Kidney (tissue), 14 donors: Measurements from ENCODE around the gene TMEM200C. TPM values are rescaled to one million over a fixed set of nuclear protein-coding genes. Genes with fewer than 3 reads are reported as not detected.
A peak's percentile ranks its signal among the peaks of the same experiment; 100 is the strongest.

Source experiments
- DNase-seq, 5 donors: peaks; one replicate each; pipeline ENCODE4 v3.0.0-alpha.2; 2013 to 2020
- FAIRE-seq: peaks from 2 replicates; lab custom pipeline; 2012; peaks lifted over from hg19 to GRCh38; lab: Jason Lieb, UNC
- H3K27ac ChIP-seq, 2 donors: one replicate each; pipeline ENCODE4 v1.7.0; 2013; ENCODE audit warnings: low read depth in 2 of 2, low read length in 2 of 2, inconsistent platforms in 1 of 2
- H3K27me3 ChIP-seq: one replicate; pipeline ENCODE4 v1.7.1; 2013; ENCODE audit warnings: low read length, inconsistent platforms; ENCODE audit not compliant: control insufficient read depth, insufficient read depth
- H3K36me3 ChIP-seq, 3 donors: one replicate each; pipeline versions ENCODE4 v1.7.0 to v1.7.1; 2013; ENCODE audit warnings: low read length in 3 of 3, control low read depth in 1 of 3, inconsistent platforms in 1 of 3; ENCODE audit not compliant: insufficient read depth in 3 of 3, control insufficient read depth in 2 of 3
- H3K4me1 ChIP-seq, 3 donors: one replicate each; pipeline versions ENCODE4 v1.7.0 to v1.7.1; 2013; ENCODE audit warnings: low read length in 3 of 3, inconsistent platforms in 1 of 3, low read depth in 1 of 3; ENCODE audit not compliant: control insufficient read depth in 2 of 3, insufficient read depth in 2 of 3
- H3K4me3 ChIP-seq, 3 donors: one replicate each; pipeline versions ENCODE4 v1.7.0 to v1.8.1; 2013; ENCODE audit warnings: low read length in 3 of 3, control low read depth in 1 of 3, inconsistent platforms in 1 of 3
- H3K9ac ChIP-seq, 3 donors: one replicate each; pipeline versions ENCODE4 v1.7.0 to v1.7.1; 2013; ENCODE audit warnings: low read length in 3 of 3, control low read depth in 1 of 3, inconsistent platforms in 1 of 3
- H3K9me3 ChIP-seq, 3 donors: one replicate each; pipeline versions ENCODE4 v1.7.0 to v1.7.1; 2013; ENCODE audit warnings: low read length in 3 of 3, control low read depth in 1 of 3, inconsistent platforms in 1 of 3; ENCODE audit not compliant: control insufficient read depth in 2 of 3, insufficient read depth in 1 of 3
- CTCF ChIP-seq: IDR thresholded peaks from 3 replicates; pipeline ENCODE4 v1.5.1; 2012; ENCODE audit warnings: mild to moderate bottlenecking, moderate library complexity, borderline replicate concordance; ENCODE audit not compliant: insufficient read depth; ENCODE audit errors: extremely low read depth
- intact Hi-C: fragments of 100-400 bp; cut with DNase I; formaldehyde crosslinking; loops from one replicate; pipeline ENCODE4 v1.11.1; 2022
- polyA plus RNA-seq: library from polyadenylated mRNA; stranded (reverse); fragments of 350-450 nt; fragmentation: Illumina TruSeq; extraction: RNeasy Lipid Tissue Mini Kit (QIAGEN cat#74804); gene quantifications from one replicate; pipeline ENCODE4 v1.2.3, GENCODE V29; 2014; ENCODE audit warnings: low read depth, low replicate concordance; ENCODE audit not compliant: insufficient read depth
- total RNA-seq: library from RNA; stranded (reverse); fragmentation: NEBNext Ultra II Directional; extraction: Animal tissue kit (Norgen Biotek cat#: 25700); gene quantifications from one replicate; pipeline ENCODE4 v1.2.1, GENCODE V29; 2021
- donor health status: control.
- donor health status: control.
- donor health status: control.
- donor health status: control.
- donor health status: control.
- donor health status: DM: yes; HTN: yes; CAD: no.
- donor health status: Normal renal cell carcinoma (clear cell type).

TMEM200C gene
- total and polyA plus RNA-seq, 2 donors from 2014 or later: 0.31 to 2.1 TPM

GRCh38 chr18:5914951-5915350, 19.6 kb upstream of the TMEM200C start:
- Histone ChIP-seq H3K27ac (no peak overlapping the region), H3K4me3 (no peak overlapping the region), H3K9me3 (no peaks in the 10 kb centered on the region), H3K4me1 (no peaks in the 10 kb centered on the region), H3K9ac (no peak overlapping the region), H3K36me3 (no peaks in the 10 kb centered on the region), H3K27me3 (no peaks in the 10 kb centered on the region)
- FAIRE-seq: no peak
- TF ChIP-seq CTCF: no peak
- intact Hi-C loops: no loop called here
- DNase-seq: peak in 1 of 5 donors; percentile 4

- Histone ChIP-seq H3K9me3 (no peaks in the 10 kb centered on the region), H3K4me3 (no peak overlapping the region), H3K27ac (no peak overlapping the region), H3K27me3 (no peaks in the 10 kb centered on the region), H3K4me1 (no peaks in the 10 kb centered on the region), H3K36me3 (no peaks in the 10 kb centered on the region), H3K9ac (no peak overlapping the region)
- intact Hi-C loops: no loop called here
- TF ChIP-seq CTCF: no peak
- FAIRE-seq: no peak
- DNase-seq: no peak
Measured at GRCh38 chr18:5914016-5914415, 18.7 kb upstream of the TMEM200C start.

- TF ChIP-seq CTCF: no peak
- no peaks in the 10 kb centered on the region for H3K36me3 ChIP-seq
- no peak for FAIRE-seq
Measured at GRCh38 chr18:5912566-5912965, 17.2 kb upstream of the TMEM200C start.

GRCh38 chr18:5909125-5909524, 13.8 kb upstream of the TMEM200C start:
- DNase-seq: no peak
- H3K4me1 ChIP-seq: no peaks in the 10 kb centered on the region
- no peak overlapping the region for H3K9ac ChIP-seq
- H3K36me3 ChIP-seq: no peaks in the 10 kb centered on the region
- no peak for FAIRE-seq
- intact Hi-C loops: no loop called here
- H3K27ac ChIP-seq: no peak overlapping the region
- H3K27me3 ChIP-seq: no peaks in the 10 kb centered on the region
- H3K4me3 ChIP-seq: no peak overlapping the region
- TF ChIP-seq CTCF: no peak
- H3K9me3 ChIP-seq: no peaks in the 10 kb centered on the region

More at GRCh38 chr18:5912566-5912965, 17.2 kb upstream of the TMEM200C start:
- no peaks in the 10 kb centered on the region for H3K4me1 ChIP-seq
- H3K27me3 ChIP-seq: no peaks in the 10 kb centered on the region
- no peaks in the 10 kb centered on the region for H3K9me3 ChIP-seq
- H3K27ac ChIP-seq: no peak overlapping the region
- H3K4me3 ChIP-seq: no peak overlapping the region
- no peak overlapping the region for H3K9ac ChIP-seq
- intact Hi-C loops: no loop called here
- DNase-seq: no peak
